ENCODE data around the gene KCTD14.

DNA sequence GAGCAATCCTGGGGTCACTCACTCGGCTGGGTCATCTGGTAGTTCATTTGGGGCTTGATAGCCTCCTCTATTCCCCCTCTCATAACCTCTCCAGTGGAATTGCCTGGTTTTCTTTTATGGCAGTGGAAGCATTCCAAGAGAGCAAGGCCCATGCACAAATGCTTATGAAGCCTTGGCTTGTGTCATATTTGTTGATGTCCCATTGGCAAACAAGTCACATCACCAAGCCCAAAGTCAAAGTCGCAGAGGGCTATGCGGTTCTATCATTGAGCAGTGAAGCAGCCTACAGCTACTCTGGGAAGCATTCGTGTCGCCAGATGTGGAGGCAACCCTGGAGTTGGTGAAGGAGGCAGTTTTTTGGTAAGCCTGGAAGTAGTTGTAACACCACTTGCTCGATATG is 12.3 kb downstream of the KCTD14 start:
- TF ChIP-seq, protein P1, sequence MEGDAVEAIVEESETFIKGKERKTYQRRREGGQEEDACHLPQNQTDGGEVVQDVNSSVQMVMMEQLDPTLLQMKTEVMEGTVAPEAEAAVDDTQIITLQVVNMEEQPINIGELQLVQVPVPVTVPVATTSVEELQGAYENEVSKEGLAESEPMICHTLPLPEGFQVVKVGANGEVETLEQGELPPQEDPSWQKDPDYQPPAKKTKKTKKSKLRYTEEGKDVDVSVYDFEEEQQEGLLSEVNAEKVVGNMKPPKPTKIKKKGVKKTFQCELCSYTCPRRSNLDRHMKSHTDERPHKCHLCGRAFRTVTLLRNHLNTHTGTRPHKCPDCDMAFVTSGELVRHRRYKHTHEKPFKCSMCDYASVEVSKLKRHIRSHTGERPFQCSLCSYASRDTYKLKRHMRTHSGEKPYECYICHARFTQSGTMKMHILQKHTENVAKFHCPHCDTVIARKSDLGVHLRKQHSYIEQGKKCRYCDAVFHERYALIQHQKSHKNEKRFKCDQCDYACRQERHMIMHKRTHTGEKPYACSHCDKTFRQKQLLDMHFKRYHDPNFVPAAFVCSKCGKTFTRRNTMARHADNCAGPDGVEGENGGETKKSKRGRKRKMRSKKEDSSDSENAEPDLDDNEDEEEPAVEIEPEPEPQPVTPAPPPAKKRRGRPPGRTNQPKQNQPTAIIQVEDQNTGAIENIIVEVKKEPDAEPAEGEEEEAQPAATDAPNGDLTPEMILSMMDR (IDR thresholded peaks at IDR 0.05) = no peak
- TF ChIP-seq POLR2A (IDR thresholded peaks at IDR 0.05) = no peak
